Measurements from ENCODE around the gene PRAME. TPM values are rescaled to one million over a fixed set of nuclear protein-coding genes. Genes with fewer than 3 reads are reported as not detected.

PRAME gene
- total and polyA plus RNA-seq, 2 of the 13 experiments (the other 11 are each of a cell fraction or from before 2014, with no cell fraction given) = 0.11 to 0.83 TPM

DNA sequence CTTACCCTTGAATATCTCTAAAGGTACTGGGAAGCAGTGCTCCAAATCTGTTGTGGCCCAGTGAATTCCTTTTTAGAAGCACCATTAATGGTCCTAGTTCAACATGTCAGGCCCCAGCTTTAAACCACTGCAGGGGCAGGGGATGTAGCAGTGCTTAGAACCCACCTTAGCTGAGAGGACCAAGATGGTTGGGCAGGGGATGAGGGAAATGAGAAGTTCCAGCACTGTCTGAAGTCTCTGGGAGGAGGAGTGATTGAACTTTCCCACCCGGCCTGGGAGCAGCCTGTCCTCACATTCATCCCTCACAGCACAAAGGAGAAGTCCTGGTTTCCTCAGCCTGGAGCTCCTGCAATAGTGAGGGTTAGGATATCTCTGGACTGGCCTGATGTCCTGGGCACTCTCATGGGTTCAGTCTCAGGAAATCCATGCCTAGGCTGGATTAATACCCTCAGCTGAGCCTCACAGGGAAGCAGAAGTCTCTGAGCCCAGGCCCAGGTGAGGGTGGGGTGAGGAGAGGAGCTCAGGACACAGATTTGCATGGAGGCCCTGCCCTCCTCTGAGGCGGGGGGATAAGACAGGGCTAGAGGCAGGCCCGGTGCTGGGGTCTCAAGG lies 28.6 kb upstream of the PRAME start:
- H3K79me2 ChIP-seq (ENCODE audit: insufficient read depth, low read length) = no peaks in the 10 kb centered on the region
- TF ChIP-seq ZIK1 (CRISPR knock-in tag; IDR thresholded peaks at IDR 0.05; ENCODE audit: borderline replicate concordance, low read depth) (no peak), KDM6A (CRISPR knock-in tag; IDR thresholded peaks at IDR 0.05; ENCODE audit: low read depth) (no peak), NR2F2 (IDR thresholded peaks at IDR 0.05; ENCODE audit: borderline replicate concordance, low read depth) (no peak), ZNF678 (CRISPR knock-in tag; IDR thresholded peaks at IDR 0.05) (no peak), ZNF839 (CRISPR knock-in tag; IDR thresholded peaks at IDR 0.05; ENCODE audit: borderline replicate concordance) (no peak)
- TF ChIP-seq, protein P1, sequence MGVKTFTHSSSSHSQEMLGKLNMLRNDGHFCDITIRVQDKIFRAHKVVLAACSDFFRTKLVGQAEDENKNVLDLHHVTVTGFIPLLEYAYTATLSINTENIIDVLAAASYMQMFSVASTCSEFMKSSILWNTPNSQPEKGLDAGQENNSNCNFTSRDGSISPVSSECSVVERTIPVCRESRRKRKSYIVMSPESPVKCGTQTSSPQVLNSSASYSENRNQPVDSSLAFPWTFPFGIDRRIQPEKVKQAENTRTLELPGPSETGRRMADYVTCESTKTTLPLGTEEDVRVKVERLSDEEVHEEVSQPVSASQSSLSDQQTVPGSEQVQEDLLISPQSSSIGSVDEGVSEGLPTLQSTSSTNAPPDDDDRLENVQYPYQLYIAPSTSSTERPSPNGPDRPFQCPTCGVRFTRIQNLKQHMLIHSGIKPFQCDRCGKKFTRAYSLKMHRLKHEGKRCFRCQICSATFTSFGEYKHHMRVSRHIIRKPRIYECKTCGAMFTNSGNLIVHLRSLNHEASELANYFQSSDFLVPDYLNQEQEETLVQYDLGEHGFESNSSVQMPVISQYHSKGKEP (CRISPR knock-in tag; IDR thresholded peaks at IDR 0.05) = no peak
- peaks cover 2 to 11% of the 10 kb centered on the region in 2 experiments; a peak in 1 of 5 replicates for H3K27me3 ChIP-seq (ENCODE audit: control insufficient read depth in 1 of 2, insufficient read depth in 2 of 2, low read length in 2 of 2)
- ATAC-seq = no peak
- H2AFZ ChIP-seq (ENCODE audit: low read length) = no peak overlapping the region
- ChIA-PET CTCF (ENCODE audit: low intra/inter-chr PET ratio, low total read pairs) (interaction anchor here (1.5 kb wide), 1 partner anchor 123 kb away, joined by 7 read pairs; no protein-coding TSS in a partner anchor), POLR2A (no interaction called here)
- no peak overlapping the region for H3K4me3 ChIP-seq (replicated peaks in 1 of 3; ENCODE audit: insufficient read depth in 1 of 3, low read depth in 2 of 3, low read length in 3 of 3)
- no peak overlapping the region for H3K27ac ChIP-seq (ENCODE audit: extremely low read length, insufficient read depth, low read length)
- WGBS (ENCODE audit: low lambda C conversion rate) = 40% methylated on average over 1 of the region's 3 CpGs
- no peak overlapping the region for H3K9ac ChIP-seq (ENCODE audit: insufficient read depth, low read depth, low read length)
- intact Hi-C loops (cut with micrococcal nuclease; ENCODE audit: unreplicated experiment) (loop anchor here (10.0 kb wide), 1 partner anchor 123 kb away; no protein-coding TSS in a partner anchor), in situ Hi-C loops (cut with HindIII; ENCODE audit: extremely low pct_ligation_motif_present, low pct_unique_long_range_greater_than_20kb) (no loop called here)
- H3K36me3 ChIP-seq (replicated peaks in 1 of 2; ENCODE audit: control insufficient read depth in 1 of 2, insufficient read depth in 2 of 2, low read length in 2 of 2) = no peaks in the 10 kb centered on the region
- BruUV-seq (replicated peaks) = no TSS peak
- no peak for DNase-seq (ENCODE audit: low spot score)
- no peak overlapping the region for H3K4me2 ChIP-seq (ENCODE audit: low read depth, low read length)
- H4K20me1 ChIP-seq (ENCODE audit: insufficient read depth, low read length) = no peaks in the 10 kb centered on the region; the same call in 1 of the 2 replicates
- no peaks in the 10 kb centered on the region for H3K4me1 ChIP-seq (ENCODE audit: insufficient read depth, low read length)
- H3K9me3 ChIP-seq (ENCODE audit: low read length) = no peaks in the 10 kb centered on the region
- FAIRE-seq = no peak

DNA sequence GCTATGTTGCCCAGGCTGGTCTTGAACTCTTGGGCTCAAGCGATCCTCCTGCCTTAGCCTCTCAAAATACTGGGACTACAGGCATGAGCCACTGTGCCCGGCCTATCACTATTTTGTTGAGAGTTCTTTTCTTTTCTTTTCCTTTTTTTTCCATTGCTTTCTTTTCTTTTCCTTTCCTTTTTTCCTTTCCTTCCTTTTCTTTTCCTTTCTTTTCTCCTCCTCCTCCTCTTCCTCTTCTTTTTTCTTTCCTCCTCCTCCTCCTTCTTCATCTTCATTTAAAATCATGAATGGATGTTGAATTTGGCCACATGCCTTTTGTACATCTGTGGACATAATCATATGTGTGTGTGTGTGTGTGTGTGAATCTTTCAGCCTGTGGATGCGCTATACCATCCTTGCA lies 25.7 kb upstream of the PRAME start:
- ATAC-seq = no peak
- 3% methylated on average over 3 of the region's 3 CpGs for WGBS (ENCODE audit: low lambda C conversion rate)
- in situ Hi-C loops (cut with HindIII; ENCODE audit: extremely low pct_ligation_motif_present, low pct_unique_long_range_greater_than_20kb) (no loop called here), intact Hi-C loops (cut with micrococcal nuclease; ENCODE audit: unreplicated experiment) (loop anchor here (10.0 kb wide), 1 partner anchor 120 kb away; no protein-coding TSS in a partner anchor)
- Histone ChIP-seq H3K36me3 (replicated peaks in 1 of 2; ENCODE audit: control insufficient read depth in 1 of 2, insufficient read depth in 2 of 2, low read length in 2 of 2) (no peaks in the 10 kb centered on the region), H3K27me3 (ENCODE audit: control insufficient read depth in 1 of 2, insufficient read depth in 2 of 2, low read length in 2 of 2) (peaks cover 0 to 18% of the 10 kb centered on the region in 2 experiments; a peak in 2 of 5 replicates), H4K20me1 (ENCODE audit: insufficient read depth, low read length) (no peaks in the 10 kb centered on the region; the same call in 1 of the 2 replicates), H3K4me1 (ENCODE audit: insufficient read depth, low read length) (no peaks in the 10 kb centered on the region), H3K4me2 (ENCODE audit: low read depth, low read length) (no peak overlapping the region), H3K4me3 (replicated peaks in 1 of 3; ENCODE audit: insufficient read depth in 1 of 3, low read depth in 2 of 3, low read length in 3 of 3) (no peak overlapping the region), H3K9me3 (ENCODE audit: low read length) (no peaks in the 10 kb centered on the region), H2AFZ (ENCODE audit: low read length) (no peak overlapping the region), H3K79me2 (ENCODE audit: insufficient read depth, low read length) (no peaks in the 10 kb centered on the region), H3K27ac (ENCODE audit: extremely low read length, insufficient read depth, low read length) (no peak overlapping the region), H3K9ac (ENCODE audit: insufficient read depth, low read depth, low read length) (no peak overlapping the region)
- TF ChIP-seq DNMT3B (CRISPR knock-in tag; conservative IDR thresholded peaks at IDR 0.05) = no peak
- TF ChIP-seq HNRNPL (IDR thresholded peaks at IDR 0.05; ENCODE audit: low read depth, low read length) = no peak
- no peak for TF ChIP-seq KLF12 (CRISPR knock-in tag; IDR thresholded peaks at IDR 0.05; ENCODE audit: borderline replicate concordance)
- TF ChIP-seq HOXA5 (CRISPR knock-in tag; IDR thresholded peaks at IDR 0.05) = no peak
- no peak for TF ChIP-seq CREM (IDR thresholded peaks at IDR 0.05)
- TF ChIP-seq CREM (CRISPR knock-in tag; IDR thresholded peaks at IDR 0.05) = no peak
- no peak for FAIRE-seq
- BruUV-seq (replicated peaks) = no TSS peak
- DNase-seq (ENCODE audit: low spot score) = no peak
- POLR2A ChIA-PET = no interaction called here
- CTCF ChIA-PET (ENCODE audit: low intra/inter-chr PET ratio, low total read pairs) = no interaction called here

Data from HepG2 (cell line).